MM.1S (cell line): ENCODE results near the gene ADAMTS4.

Experiments used
- EZH2 ChIP-seq: fragments of 300-600 bp; sonication (generic); optimal IDR thresholded peaks from 2 replicates; pipeline ENCODE3; 2017; ENCODE audit warnings: low read depth, mild to moderate bottlenecking, antibody characterized with exemption, low read length, mixed read lengths
- EZH2phosphoT487 ChIP-seq: fragments of 300-600 bp; sonication (generic); IDR thresholded peaks from 2 replicates; pipeline ENCODE4 v1.6.1; 2018; ENCODE audit warnings: antibody characterized with exemption, low read length
- TF ChIP-seq, protein P1 (sequence below): fragments of 300-600 bp; sonication (generic); IDR thresholded peaks from 2 replicates; pipeline ENCODE4 v1.5.1; 2016; ENCODE audit warnings: antibody characterized with exemption, low read length, mixed read lengths

DNA sequence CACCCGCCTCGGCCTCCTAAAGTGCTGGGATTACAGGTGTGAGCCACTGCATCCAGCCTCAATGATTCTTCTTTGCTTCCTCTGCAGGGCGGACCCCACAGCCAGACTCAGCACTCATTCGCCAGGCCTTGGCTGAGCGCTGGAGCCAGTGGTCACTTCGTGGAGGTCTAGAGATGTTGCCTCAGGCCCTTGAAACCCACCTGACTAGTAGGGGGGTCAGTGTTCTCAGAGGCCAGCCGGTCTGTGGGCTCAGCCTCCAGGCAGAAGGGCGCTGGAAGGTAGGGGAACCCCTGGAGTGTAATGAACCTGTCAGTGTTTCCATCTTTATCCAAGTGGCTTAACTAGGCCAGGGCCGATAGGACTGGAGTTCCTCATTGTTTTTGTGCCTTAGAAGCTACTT is 29.9 kb downstream of the ADAMTS4 start:
- TF ChIP-seq EZH2phosphoT487 (no peak), EZH2 (no peak)
- TF ChIP-seq, protein P1, sequence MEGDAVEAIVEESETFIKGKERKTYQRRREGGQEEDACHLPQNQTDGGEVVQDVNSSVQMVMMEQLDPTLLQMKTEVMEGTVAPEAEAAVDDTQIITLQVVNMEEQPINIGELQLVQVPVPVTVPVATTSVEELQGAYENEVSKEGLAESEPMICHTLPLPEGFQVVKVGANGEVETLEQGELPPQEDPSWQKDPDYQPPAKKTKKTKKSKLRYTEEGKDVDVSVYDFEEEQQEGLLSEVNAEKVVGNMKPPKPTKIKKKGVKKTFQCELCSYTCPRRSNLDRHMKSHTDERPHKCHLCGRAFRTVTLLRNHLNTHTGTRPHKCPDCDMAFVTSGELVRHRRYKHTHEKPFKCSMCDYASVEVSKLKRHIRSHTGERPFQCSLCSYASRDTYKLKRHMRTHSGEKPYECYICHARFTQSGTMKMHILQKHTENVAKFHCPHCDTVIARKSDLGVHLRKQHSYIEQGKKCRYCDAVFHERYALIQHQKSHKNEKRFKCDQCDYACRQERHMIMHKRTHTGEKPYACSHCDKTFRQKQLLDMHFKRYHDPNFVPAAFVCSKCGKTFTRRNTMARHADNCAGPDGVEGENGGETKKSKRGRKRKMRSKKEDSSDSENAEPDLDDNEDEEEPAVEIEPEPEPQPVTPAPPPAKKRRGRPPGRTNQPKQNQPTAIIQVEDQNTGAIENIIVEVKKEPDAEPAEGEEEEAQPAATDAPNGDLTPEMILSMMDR = no peak
